GM10266 (cell line): ENCODE measurements around the gene ABHD12.
"Not testable (repeated sequence)": the region's sequence is repeated elsewhere in the genome, so short reads cannot be mapped to it uniquely, and the experiment has no call there.

Source experiments
- DNase-seq: peaks from one replicate; pipeline ENCODE4 v3.0.0; 2012; ENCODE audit errors: extremely low spot score
- TF ChIP-seq, protein P1 (sequence below): IDR thresholded peaks from 2 replicates; pipeline ENCODE4 v1.5.1; 2012; ENCODE audit warnings: mild to moderate bottlenecking, low read depth; ENCODE audit not compliant: control insufficient read depth, insufficient read depth; ENCODE audit errors: missing control alignments

Gene ABHD12

DNA sequence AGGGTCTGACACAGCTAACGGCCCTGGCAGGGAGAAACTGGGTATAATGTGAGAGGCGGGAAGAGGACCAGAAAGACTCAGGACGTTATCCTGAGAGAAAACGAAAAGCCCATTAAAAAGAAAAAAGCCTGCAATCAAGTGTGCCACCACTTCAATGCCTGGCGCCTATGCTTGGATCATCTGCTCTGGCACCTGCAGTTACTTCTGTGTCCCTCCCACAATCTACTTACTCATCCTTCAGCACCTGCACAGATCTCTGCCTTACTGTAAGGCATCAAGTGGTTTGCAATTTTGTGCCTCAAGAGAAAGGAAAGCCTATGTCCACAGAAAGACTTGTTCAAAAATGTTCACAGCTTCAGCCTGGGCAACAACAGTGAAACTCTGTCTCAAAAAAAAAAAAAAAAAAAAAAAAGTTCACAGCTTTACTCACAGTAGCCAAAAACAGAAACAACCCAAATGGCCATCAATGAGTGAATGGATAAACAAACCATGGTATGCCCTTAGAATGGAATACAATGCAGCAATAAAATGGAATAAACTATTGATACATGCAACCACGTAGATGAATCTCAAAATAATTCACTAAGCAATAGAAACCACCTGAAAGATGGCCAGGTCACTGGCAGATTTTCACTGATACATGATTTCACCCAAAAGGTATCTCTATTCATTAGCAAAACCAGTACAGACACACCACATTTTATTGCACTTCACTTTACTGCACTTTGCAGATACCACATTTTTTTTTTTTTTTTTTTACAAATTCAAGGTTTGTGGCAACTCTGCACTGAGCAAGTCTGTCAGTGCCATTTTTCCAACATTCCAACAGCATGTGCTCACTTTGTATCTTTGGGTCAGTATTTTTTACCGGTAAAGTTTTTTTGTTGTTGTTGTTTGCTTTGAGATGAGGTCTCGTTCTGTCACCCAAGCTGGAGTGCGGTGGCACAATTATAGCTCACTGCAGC is 48.6 kb downstream of the ABHD12 start:
- TF ChIP-seq, protein P1, sequence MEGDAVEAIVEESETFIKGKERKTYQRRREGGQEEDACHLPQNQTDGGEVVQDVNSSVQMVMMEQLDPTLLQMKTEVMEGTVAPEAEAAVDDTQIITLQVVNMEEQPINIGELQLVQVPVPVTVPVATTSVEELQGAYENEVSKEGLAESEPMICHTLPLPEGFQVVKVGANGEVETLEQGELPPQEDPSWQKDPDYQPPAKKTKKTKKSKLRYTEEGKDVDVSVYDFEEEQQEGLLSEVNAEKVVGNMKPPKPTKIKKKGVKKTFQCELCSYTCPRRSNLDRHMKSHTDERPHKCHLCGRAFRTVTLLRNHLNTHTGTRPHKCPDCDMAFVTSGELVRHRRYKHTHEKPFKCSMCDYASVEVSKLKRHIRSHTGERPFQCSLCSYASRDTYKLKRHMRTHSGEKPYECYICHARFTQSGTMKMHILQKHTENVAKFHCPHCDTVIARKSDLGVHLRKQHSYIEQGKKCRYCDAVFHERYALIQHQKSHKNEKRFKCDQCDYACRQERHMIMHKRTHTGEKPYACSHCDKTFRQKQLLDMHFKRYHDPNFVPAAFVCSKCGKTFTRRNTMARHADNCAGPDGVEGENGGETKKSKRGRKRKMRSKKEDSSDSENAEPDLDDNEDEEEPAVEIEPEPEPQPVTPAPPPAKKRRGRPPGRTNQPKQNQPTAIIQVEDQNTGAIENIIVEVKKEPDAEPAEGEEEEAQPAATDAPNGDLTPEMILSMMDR = no peak
- no peak for DNase-seq

DNA sequence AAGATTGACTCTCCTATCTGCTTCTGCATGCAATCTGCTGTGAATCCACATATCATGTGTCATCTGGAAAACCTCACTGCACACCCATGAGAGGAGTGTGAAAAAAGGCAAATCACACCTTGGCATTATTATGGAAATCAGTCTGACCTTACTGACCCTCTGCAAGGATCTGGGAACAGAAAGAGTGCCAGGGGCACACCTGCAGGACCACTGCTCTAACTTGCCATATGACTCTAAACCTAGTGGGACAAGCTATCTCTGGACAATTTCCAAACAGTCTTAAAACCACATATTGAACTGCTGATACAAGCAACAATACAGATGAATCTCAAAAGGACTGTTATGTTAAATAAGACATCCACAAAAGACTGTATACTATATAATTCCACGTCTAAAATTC is 50.3 kb downstream of the ABHD12 start:
- TF ChIP-seq, protein P1 = no peak
- DNase-seq = no peak

DNA sequence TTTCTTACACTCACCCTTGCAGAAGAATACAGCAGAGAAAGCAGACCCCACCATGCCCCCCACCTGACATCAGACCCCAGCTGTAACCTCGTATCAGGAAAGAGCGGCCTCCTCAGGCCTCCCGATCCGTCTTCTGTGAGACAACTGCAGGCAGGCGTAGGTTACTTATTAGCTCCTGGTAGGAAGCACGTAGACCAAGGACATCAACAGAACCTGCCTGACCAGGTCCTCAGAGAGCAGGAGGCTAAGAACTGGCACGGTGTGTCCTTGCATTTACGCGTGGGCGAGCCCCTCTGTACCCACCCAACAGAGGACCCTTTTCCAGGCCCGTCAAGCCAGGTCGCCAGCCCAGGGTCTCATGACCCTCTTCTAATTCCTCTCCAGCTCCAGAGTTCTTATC is 51.0 kb downstream of the ABHD12 start:
- no peak for DNase-seq
- TF ChIP-seq, protein P1 = no peak

DNA sequence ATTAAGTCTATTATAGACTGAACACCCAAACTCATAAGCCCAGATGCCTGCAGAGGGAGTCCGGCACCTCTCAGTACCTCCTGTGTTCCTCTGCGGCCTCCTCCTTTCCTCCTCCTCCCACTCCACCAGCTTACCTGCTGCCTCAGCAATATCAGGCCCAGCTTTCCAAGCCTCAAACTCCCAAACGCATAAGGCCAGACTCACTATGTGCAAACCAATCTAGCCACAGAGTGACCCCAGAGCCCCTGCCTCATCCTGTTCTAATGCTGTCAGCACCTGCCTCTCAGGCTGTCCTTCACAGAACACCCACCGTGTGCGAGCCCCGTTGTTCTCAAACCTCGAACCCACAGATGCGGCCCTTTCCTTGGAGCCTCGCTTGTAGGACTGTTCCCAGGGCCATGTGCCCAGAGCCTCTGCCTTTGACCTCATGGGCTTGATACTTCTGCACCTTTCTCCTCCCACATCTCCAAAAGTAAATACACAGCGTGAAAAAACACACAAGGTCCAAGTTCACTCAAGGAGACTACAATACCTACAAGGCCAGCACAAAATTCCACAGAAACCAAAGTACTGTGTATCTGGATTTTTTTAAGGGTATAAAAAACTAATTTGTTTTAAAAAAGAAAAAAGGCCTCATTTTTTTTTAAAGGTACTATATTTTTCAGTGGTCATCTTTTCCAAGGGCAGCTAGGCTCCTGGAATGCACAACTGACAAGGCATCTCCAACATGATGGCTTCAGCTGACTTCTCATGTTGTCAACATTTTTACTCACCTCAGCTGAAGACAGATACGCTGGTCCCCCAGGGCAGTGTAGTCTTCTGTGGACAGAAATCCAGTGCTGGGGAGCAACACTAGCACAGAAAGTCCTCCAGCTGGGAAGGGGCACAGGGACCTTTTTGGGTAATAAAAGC is 52.3 kb downstream of the ABHD12 start:
- DNase-seq = no peak
- TF ChIP-seq, protein P1 = no peak

DNA sequence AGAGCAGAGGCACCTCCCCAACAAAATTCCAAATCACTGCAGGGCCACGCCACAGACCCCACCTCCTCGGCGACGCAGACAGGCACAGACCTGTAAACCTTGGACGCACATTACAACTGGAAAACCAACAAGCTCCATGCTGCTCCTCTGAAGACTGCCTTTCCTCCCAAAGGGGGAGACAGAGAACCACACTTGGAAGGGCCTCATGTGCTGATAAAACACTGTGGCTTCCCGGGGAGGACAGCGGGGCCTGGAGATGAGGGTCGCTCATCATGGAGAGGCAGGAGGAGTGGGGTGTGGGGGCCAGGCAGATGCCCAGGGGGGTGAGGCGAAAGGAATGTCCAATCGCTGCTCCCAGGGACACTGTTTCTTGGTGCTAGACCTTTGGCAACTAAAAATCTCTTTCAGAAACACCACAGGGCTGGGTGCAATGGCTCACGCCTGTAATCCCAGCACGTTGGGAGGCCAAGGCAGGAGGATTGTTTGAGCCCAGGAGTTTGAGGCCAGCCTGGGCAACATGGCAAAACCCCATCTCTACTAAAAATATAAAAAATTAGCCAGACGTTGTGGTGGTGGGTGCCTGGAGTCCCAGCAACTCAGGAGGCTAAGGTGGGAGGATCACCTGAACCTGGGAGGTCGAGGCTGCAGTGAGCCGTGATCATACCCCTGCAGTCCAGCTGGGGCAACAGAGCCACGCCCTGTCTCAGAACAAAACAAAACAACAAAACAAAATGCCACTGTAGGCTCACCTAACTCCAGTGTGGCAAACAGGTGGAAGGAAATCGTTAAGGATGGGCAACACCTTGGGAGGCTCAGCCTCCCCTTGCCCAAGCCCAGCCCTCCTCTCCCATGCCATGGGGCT is 53.8 kb downstream of the ABHD12 start:
- TF ChIP-seq, protein P1 = peak; percentile 19
- no peak for DNase-seq

DNA sequence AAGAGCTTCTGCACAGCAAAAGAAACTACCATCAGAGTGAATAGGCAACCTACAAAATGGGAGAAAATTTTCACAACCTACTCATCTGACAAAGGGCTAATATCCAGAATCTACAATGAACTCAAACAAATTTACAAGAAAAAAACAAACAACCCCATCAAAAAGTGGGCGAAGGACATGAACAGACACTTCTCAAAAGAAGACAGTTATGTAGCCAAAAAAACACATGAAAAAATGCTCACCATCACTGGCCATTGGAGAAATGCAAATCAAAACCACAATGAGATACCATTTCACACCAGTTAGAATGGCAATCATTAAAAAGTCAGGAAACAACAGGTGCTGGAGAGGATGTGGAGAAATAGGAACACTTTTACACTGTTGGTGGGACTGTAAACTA is 55.7 kb downstream of the ABHD12 start:
- DNase-seq = not testable (repeated sequence)

DNA sequence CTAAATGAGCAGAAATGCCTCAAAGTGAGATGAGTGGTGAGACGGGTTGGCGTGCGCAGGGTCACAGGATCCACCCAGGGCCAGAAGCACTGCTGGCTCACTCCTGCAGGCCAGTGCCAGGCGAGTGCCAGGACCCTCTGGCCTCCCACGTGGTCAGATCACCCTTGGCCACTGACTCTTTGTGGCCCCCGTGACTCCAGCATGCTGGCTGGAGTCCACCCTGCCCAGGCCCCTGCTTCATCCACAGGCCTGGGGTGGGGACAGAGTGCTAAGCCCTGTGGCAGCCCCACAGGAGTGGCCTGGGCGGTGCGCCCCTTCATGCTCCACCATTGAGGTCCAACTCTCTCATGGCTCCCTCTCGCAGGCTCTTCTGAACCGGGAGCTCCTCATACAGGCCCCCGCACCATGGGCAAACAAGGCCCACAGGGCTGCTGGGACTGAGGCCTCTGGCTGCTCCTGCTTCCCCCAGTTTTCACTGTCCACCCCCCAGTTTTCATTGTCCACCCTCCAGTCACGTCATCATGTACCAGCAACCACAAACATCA is 61.6 kb downstream of the ABHD12 start:
- TF ChIP-seq, protein P1 = no peak

More for the DNA sequence above, 61.6 kb downstream of the ABHD12 start:
- DNase-seq = no peak
